Small intestine (tissue), 7 donors: ENCODE data around the gene C12orf60. TPM values are rescaled to one million over a fixed set of nuclear protein-coding genes. Genes with fewer than 3 reads are reported as not detected.

Source experiments
- DNase-seq, 2 donors: peaks; one replicate each; pipeline versions ENCODE4 v3.0.0 to v3.0.0-alpha.2; 2013
- FAIRE-seq: peaks from 2 replicates; lab custom pipeline; 2012; peaks lifted over from hg19 to GRCh38; lab: Jason Lieb, UNC
- H3K27ac ChIP-seq, 3 donors: one replicate each; pipeline ENCODE4 v1.5.1; 2013; ENCODE audit warnings: low read length in 2 of 3, mild to moderate bottlenecking in 2 of 3, control low read depth in 1 of 3, inconsistent platforms in 1 of 3, low read depth in 1 of 3, moderate library complexity in 1 of 3
- H3K27me3 ChIP-seq, 3 donors: one replicate each; pipeline ENCODE4 v1.6.1; 2013; ENCODE audit warnings: low read length in 3 of 3, inconsistent platforms in 1 of 3; ENCODE audit not compliant: control insufficient read depth in 3 of 3, insufficient read depth in 3 of 3
- H3K36me3 ChIP-seq, 3 donors: one replicate each; pipeline ENCODE4 v1.6.1; 2013; ENCODE audit warnings: low read length in 3 of 3, inconsistent platforms in 1 of 3, low read depth in 1 of 3, mild to moderate bottlenecking in 1 of 3, moderate library complexity in 1 of 3; ENCODE audit not compliant: control insufficient read depth in 3 of 3, insufficient read depth in 2 of 3
- H3K4me1 ChIP-seq, 3 donors: one replicate each; pipeline ENCODE4 v1.6.1; 2013; ENCODE audit warnings: low read length in 2 of 3, inconsistent platforms in 1 of 3, low read depth in 1 of 3, mild to moderate bottlenecking in 1 of 3, moderate library complexity in 1 of 3; ENCODE audit not compliant: control insufficient read depth in 3 of 3, insufficient read depth in 2 of 3
- H3K4me3 ChIP-seq, 3 donors: one replicate each; pipeline ENCODE4 v1.5.1; 2013; ENCODE audit warnings: low read length in 3 of 3, control low read depth in 1 of 3, inconsistent platforms in 1 of 3, low read depth in 1 of 3, mild to moderate bottlenecking in 1 of 3, moderate library complexity in 1 of 3
- H3K9me3 ChIP-seq, 2 donors: one replicate each; pipeline ENCODE4 v1.6.1; 2013; ENCODE audit warnings: low read depth in 1 of 2, low read length in 1 of 2; ENCODE audit not compliant: control insufficient read depth in 2 of 2, insufficient read depth in 1 of 2
- WGBS, 3 donors: extraction: QIAGEN DNeasy Blood & Tissue Kit; methylation state at CpG; one replicate each; pipeline ENCODE4 v1.1.7; 2013; 5-methylcytosine and 5-hydroxymethylcytosine counted together
- polyA plus RNA-seq, 4 donors: library from polyadenylated mRNA; stranded (reverse) in 3 of 4; unstranded in 1 of 4; fragments of 200-250 nt in 3 of 4; fragments of 120-200 nt in 1 of 4; gene quantifications; one replicate each; pipeline versions ENCODE4 v1.2.1 to v1.2.3, GENCODE V29; 2013
- donor health status: healthy with polysubstance abuse.
- donor health status: control.
- donor health status: control.
- donor health status: Bipolar disorder and iron deficiency.
- donor health status: healthy.

The C12orf60 gene
- polyA plus RNA-seq, 4 donors, result 0.45 to 1.8 (median 0.75) TPM; not detected in 1

DNA sequence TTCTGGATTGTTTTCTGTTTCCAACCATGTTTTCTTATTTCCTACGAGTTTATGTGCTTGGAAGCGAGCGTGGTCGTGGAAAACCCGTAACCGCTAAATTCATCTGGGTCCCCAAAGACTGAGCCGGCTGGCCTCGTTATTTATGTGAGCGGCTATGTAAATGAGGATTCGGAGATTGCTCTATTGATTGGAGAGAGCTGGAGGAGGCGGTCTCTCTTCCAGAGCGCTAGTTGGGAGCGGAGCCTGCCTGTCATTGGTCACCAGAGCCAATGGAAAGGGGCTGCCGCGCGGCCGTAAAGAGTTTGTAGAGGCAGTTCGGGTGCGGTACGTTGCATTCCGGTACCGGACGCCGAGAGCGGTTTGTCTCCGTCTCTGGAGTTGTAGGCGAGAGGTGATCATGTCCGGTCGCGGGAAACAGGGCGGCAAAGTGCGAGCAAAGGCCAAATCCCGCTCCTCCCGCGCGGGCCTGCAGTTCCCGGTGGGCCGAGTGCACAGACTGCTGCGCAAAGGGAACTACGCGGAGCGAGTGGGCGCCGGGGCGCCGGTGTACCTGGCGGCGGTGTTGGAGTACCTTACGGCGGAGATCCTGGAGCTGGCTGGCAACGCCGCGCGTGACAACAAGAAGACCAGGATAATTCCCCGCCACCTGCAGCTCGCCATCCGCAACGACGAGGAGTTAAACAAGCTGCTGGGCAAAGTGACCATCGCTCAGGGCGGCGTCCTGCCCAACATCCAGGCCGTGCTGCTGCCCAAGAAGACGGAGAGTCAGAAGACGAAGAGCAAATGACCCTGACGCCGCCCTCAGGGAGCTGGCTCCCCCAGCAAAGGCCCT is 29.2 kb upstream of the C12orf60 start:
- H3K27me3 ChIP-seq, result no peaks in the 10 kb centered on the region
- FAIRE-seq (no peak), DNase-seq (peak; percentile 97 to 98)
- H3K9me3 ChIP-seq, result no peaks in the 10 kb centered on the region
- peak overlapping the region; percentile 74 to 96 (median 77) for H3K4me3 ChIP-seq
- no peaks in the 10 kb centered on the region for H3K36me3 ChIP-seq
- WGBS, 3 donors, result 1% methylated on average over 61 to 67 of the region's 67 CpGs
- H3K4me1 ChIP-seq, result peaks cover 0 to 24% (median 6%) of the 10 kb centered on the region in 3 donors
- H3K27ac ChIP-seq, result peak overlapping the region; percentile 97 to 99 (median 97)

DNA sequence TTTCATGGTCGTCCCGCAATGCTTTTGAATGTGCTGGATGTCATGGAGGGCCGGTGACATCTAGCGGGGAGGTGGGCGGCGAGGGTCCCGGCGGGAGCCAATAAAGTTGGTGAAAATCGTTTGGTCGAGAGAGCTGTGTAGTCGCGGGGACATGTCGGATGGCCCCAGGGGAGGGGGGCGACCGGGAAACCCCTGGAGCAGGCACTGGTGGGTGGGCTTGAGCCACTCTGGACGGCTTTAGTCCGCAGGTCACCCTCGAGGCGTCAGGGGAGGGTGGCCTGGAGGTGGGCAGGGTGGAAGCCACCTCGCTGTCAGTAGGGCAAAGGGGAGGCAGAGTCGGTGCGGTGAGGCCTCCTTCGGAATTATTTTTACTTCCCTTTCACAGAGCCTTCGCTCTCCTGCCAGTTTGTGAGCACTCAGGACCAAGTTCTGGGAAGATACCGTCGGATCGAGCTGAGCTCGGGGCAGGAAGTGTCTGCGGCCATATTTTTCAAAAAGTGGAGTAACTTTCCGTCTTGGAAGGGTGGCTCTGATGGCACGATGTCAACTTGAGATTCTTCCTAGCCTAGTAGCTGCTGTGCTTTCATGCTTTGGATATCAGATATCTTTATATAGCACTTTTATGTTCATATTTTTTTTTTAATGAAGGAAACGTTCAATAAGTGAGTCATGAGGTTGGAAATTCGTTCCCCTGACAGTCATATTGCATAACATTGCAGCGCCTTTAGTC is 28.4 kb upstream of the C12orf60 start:
- Histone ChIP-seq H3K4me1 (peaks cover 0 to 24% (median 6%) of the 10 kb centered on the region in 3 donors), H3K9me3 (no peaks in the 10 kb centered on the region)

DNA sequence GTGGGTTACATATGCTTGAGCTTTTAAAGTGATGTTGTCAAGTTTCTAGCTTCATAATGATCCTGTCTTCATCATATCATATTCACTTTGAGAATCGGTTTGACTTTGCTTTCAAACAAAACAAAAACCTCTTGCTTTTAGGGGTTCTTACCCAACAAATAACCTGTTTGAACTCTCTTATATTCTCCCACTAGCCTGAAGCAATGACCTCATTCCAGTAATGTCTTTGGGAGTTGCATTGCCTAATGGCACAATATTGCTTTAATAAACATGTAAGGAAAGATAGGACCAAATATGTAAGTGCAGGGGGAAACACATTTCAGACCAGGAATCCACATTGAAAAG is 27.9 kb upstream of the C12orf60 start:
- H3K4me1 ChIP-seq, result peaks cover 0 to 24% (median 6%) of the 10 kb centered on the region in 3 donors
- FAIRE-seq, result no peak
- H3K27me3 ChIP-seq, result no peaks in the 10 kb centered on the region
- H3K4me3 ChIP-seq, result peak overlapping the region in 2 of 3 donors; percentile 74 to 96
- H3K9me3 ChIP-seq, result no peaks in the 10 kb centered on the region
- no peaks in the 10 kb centered on the region for H3K36me3 ChIP-seq
- 10 to 33% (median 21%) methylated on average over 1 of the region's 1 CpG for WGBS, 3 donors
- peak overlapping the region; percentile 97 to 99 (median 97) for H3K27ac ChIP-seq
- peak in 1 of 2 donors; percentile 73 for DNase-seq

More for the DNA sequence above, 28.4 kb upstream of the C12orf60 start:
- H3K27me3 ChIP-seq, result no peaks in the 10 kb centered on the region
- WGBS, 3 donors, result 2 to 7% (median 5%) methylated on average over 34 of the region's 34 CpGs
- no peak for FAIRE-seq
- peak; percentile 60 to 74 for DNase-seq
- H3K27ac ChIP-seq, result peak overlapping the region; percentile 97 to 99 (median 97)
- peak overlapping the region; percentile 74 to 96 (median 77) for H3K4me3 ChIP-seq
- no peaks in the 10 kb centered on the region for H3K36me3 ChIP-seq

DNA sequence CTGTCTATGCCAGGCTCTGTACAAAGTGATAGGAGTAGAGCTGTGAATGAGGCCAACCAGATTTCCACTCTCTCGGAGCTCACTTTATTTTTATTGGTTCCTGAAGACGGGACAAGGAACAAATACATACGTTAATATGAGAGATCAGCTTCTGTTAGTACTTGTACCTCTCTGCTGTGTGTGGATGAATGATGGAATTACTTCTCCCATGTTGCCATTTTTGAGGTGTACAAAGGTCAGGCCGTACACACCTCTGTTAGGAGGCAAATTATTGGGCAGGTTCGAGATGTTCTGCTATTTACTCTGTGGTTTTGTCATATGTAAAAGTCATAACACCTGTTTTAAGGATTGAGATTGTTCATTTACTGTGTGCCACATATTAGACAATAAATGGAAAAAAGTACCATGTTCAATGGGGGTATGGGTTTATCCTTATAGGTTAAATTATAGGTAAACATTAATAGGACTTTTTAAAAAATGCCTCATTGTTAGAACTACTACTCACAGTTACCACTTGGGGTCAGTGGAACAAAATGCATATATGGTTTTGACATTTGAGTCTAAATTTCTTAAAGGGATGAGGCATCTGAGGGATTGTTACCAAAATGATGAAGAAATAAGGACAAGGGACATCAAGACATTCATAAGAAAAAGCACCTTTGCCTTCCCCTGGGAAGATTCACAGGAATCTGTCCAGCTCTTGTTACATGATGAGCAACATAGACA is 27.1 kb upstream of the C12orf60 start:
- H3K36me3 ChIP-seq, result no peaks in the 10 kb centered on the region
- H3K4me3 ChIP-seq, result no peak overlapping the region
- WGBS, 3 donors, result 49 to 71% (median 52%) methylated on average over 5 of the region's 5 CpGs
- peak overlapping the region in 2 of 3 donors; percentile 53 to 99 for H3K27ac ChIP-seq
- DNase-seq (peak in 1 of 2 donors; percentile 20), FAIRE-seq (no peak)
- H3K9me3 ChIP-seq, result no peaks in the 10 kb centered on the region
- H3K27me3 ChIP-seq, result no peaks in the 10 kb centered on the region
- peaks cover 0 to 24% (median 6%) of the 10 kb centered on the region in 3 donors for H3K4me1 ChIP-seq

DNA sequence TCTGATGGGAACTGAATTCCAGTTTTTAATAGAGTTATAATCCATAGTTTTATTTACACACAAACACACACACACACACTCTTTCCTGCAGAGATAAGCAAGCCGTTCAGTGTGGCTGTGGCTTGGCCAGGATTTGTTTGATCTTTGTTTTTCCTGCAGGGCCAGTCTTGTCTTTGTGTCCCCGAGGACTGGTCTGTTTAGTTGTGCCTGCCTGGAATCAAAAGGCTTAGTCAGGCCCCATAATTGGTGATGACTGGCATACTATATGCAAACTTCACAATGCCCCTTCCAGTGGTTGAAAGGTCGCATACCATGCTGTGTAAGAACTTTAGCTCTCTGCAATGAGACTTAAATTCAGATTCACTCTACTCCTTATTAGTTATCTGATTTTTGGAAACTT is 26.2 kb upstream of the C12orf60 start:
- peak in 1 of 2 donors; percentile 35 for DNase-seq
- Histone ChIP-seq H3K27ac (no peak overlapping the region), H3K4me1 (peaks cover 0 to 18% (median 6%) of the 10 kb centered on the region in 3 donors), H3K36me3 (no peaks in the 10 kb centered on the region), H3K4me3 (no peak overlapping the region), H3K27me3 (no peaks in the 10 kb centered on the region), H3K9me3 (no peaks in the 10 kb centered on the region)
- WGBS, 3 donors, result 23 to 42% (median 27%) methylated on average over 3 of the region's 3 CpGs
- FAIRE-seq, result no peak

DNA sequence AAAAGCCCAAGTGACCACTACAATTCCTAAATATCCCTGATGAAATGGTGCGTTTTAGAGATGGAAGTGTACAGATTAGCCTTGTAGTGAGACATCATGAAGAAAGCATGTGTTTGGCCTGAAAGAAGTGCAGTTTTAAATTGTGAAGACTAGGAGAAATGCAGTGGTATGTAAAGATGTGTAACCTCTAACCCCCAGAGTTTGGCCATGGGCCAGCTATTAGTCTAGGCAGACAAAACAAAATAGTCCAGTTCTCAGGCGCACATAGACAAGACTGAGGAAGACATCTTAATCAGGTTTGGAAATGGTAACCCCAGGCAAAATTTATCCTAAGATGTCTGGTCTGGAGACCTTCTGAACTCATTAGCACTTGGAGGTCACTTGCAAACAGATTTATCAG is 23.6 kb upstream of the C12orf60 start:
- Histone ChIP-seq H3K27ac (no peak overlapping the region), H3K4me1 (peaks cover 0 to 18% (median 6%) of the 10 kb centered on the region in 3 donors), H3K36me3 (no peaks in the 10 kb centered on the region), H3K9me3 (no peaks in the 10 kb centered on the region), H3K4me3 (no peak overlapping the region), H3K27me3 (no peaks in the 10 kb centered on the region)
- no peak for FAIRE-seq
- DNase-seq, result no peak
- WGBS, 3 donors, result 94 to 99% (median 98%) methylated on average over 2 of the region's 2 CpGs

DNA sequence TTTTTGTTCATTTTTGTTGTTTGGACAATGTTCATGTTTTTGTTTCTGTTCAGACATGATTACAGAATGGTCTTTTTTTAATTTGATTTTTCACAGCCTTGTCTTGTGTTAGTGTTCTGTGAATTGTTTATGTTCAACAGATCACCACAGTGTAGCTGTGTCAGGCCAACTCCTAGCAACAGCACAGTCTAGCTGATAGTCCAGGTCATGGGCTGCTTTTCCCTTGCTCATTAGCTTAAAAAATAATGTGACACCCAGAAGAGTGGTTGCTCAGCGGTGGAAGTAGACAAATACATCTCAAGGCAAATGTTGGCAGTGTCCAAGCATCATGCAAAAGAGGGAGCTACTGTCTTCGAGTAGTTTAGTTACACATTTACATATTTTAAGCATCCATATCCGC is 22.6 kb upstream of the C12orf60 start:
- Histone ChIP-seq H3K4me3 (no peak overlapping the region), H3K9me3 (no peaks in the 10 kb centered on the region), H3K4me1 (peaks cover 0 to 16% (median 5%) of the 10 kb centered on the region in 3 donors), H3K27me3 (no peaks in the 10 kb centered on the region), H3K36me3 (peaks cover 0 to 3% (median 0%) of the 10 kb centered on the region in 3 donors), H3K27ac (no peak overlapping the region)
- 82 to 90% (median 84%) methylated on average over 3 of the region's 3 CpGs for WGBS, 3 donors
- FAIRE-seq (no peak), DNase-seq (no peak)

DNA sequence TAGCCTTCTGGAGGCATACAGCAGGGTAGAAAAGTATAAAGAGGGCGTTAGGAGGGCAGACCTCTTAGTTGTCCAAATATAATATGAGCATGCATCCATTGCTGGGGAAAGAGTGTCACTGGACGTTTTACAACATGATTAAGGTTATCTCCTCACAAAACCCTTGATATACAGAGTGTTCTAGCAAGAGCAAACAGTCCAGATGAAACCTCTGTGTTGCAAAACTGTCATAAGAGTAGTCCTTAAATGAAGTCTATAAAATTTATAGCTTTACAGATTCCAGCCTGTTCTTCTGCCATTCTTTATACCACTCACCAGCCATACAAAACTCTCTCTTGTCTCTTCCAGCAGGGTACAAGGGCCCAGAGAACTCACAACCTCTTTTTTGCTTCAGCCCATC is 21.9 kb upstream of the C12orf60 start:
- WGBS, 3 donors, result 61 to 67% (median 64%) methylated on average over 2 of the region's 2 CpGs
- H3K9me3 ChIP-seq, result no peaks in the 10 kb centered on the region
- no peak overlapping the region for H3K27ac ChIP-seq
- FAIRE-seq (no peak), DNase-seq (no peak)
- peaks cover 0 to 3% (median 0%) of the 10 kb centered on the region in 3 donors for H3K36me3 ChIP-seq
- H3K4me1 ChIP-seq, result peaks cover 0 to 10% (median 0%) of the 10 kb centered on the region in 3 donors
- H3K4me3 ChIP-seq, result no peak overlapping the region
- no peaks in the 10 kb centered on the region for H3K27me3 ChIP-seq
